ENCODE data around the gene DNAH2. TPM values are rescaled to one million over a fixed set of nuclear protein-coding genes. Genes with fewer than 3 reads are reported as not detected.
A peak's percentile ranks its signal among the peaks of the same experiment; 100 is the strongest.

DNAH2 gene
- polyA plus RNA-seq, 1 of the 3 experiments (the other 2 are of a cell fraction) = 0.13 TPM

- POLR2A ChIA-PET = no interaction called here
- Histone ChIP-seq H3K4me2 (peak within 1 kb of the TSS; percentile 91), H3K36me3 (replicated peaks in 1 of 2; ENCODE audit: control insufficient read depth in 1 of 2, insufficient read depth in 2 of 2, low read length in 1 of 2) (peaks cover 29 to 50% of the 10 kb centered on the region in 2 experiments), H3K27me3 (ENCODE audit: insufficient read depth) (no peaks in the 10 kb centered on the region), H2AFZ (ENCODE audit: low read depth) (no peak within 1 kb of the TSS), H3K79me2 (ENCODE audit: insufficient read depth) (peaks cover 17% of the 10 kb centered on the region; the same call in 1 of the 2 replicates), H3K9me3 (no peaks in the 10 kb centered on the region), H4K20me1 (ENCODE audit: insufficient read depth) (peaks cover 22% of the 10 kb centered on the region), H3K4me3 (ENCODE audit: low read depth in 2 of 2, low read length in 1 of 2) (peak within 1 kb of the TSS; percentile 72 to 77; a peak in 2 of 4 replicates), H3K4me1 (ENCODE audit: control insufficient read depth in 1 of 2, insufficient read depth in 2 of 2, low read depth in 1 of 2, low read length in 1 of 2) (peaks cover 23 to 46% of the 10 kb centered on the region in 2 experiments; a peak in 3 of 4 replicates), H3K9ac (peak within 1 kb of the TSS; percentile 79; the same call in 1 of the 2 replicates), H3F3A (replicated peaks; ENCODE audit: insufficient read depth) (peaks cover 31% of the 10 kb centered on the region), H3K27ac (ENCODE audit: low read depth in 2 of 2, low read length in 1 of 2) (peak within 1 kb of the TSS; percentile 93 to 100), H3K9me2 (no peaks in the 10 kb centered on the region)
- no peak for DNase-seq
- WGBS (ENCODE audit: low lambda C conversion rate) = 94% methylated on average over 48 of the region's 57 CpGs
- TF ChIP-seq RXRA (IDR thresholded peaks at IDR 0.05; ENCODE audit: borderline replicate concordance, low read depth) (no peak), MXI1 (IDR thresholded peaks at IDR 0.05; ENCODE audit: low read depth, low read length) (no peak), USF2 (IDR thresholded peaks at IDR 0.05; ENCODE audit: borderline replicate concordance, low read depth, low read length) (no peak), PBX3 (IDR thresholded peaks at IDR 0.05) (0 out of 2 replicates have a peak, but pooled peaks have one; percentile 9), RFX5 (IDR thresholded peaks at IDR 0.05; ENCODE audit: low read length) (no peak), YY1 (IDR thresholded peaks at IDR 0.05; ENCODE audit: low read depth) (no peak), TAF1 (IDR thresholded peaks at IDR 0.05; ENCODE audit: borderline replicate concordance, low read depth, low read length) (no peak)
- CTCF ChIA-PET = interaction anchor here (1.3 to 3.1 kb wide), 5 partner anchors 10 to 43 kb away, joined by 3 to 32 read pairs (median 3); partner anchors contain the start of gene KDM6B
Measured at GRCh38 chr17:7854851-7855659, 137.5 kb downstream of the DNAH2 start, which contains the start of gene TMEM88. TSS of gene TMEM88 (plus strand) at chr17:7855066. CDS start at chr17:7855075, 9 bp downstream.

GRCh38 chr17:7855660-7856010 lies 138.1 kb downstream of the DNAH2 start:
- peaks cover 17% of the 10 kb centered on the region; the same call in 1 of the 2 replicates for H3K79me2 ChIP-seq (ENCODE audit: insufficient read depth)
- no peaks in the 10 kb centered on the region for H3K9me3 ChIP-seq
- TF ChIP-seq CHD2 (IDR thresholded peaks at IDR 0.05; ENCODE audit: low read length, partially characterized antibody) (peak; percentile 7), NRF1 (IDR thresholded peaks at IDR 0.05; ENCODE audit: low read depth, low read length) (no peak)
- ChIA-PET CTCF (interaction anchor here (1.3 to 3.1 kb wide), 10 partner anchors 11 to 255 kb away, joined by 3 to 32 read pairs (median 6); partner anchors contain the start of gene KDM6B), POLR2A (no interaction called here)
- H3K9ac ChIP-seq = peak overlapping the region; percentile 79; the same call in 1 of the 2 replicates
- peaks cover 23 to 46% of the 10 kb centered on the region in 2 experiments; a peak in 3 of 4 replicates for H3K4me1 ChIP-seq (ENCODE audit: control insufficient read depth in 1 of 2, insufficient read depth in 2 of 2, low read depth in 1 of 2, low read length in 1 of 2)
- no peak overlapping the region for H2AFZ ChIP-seq (ENCODE audit: low read depth)
- peaks cover 25% of the 10 kb centered on the region for H3F3A ChIP-seq (replicated peaks; ENCODE audit: insufficient read depth)
- H3K27ac ChIP-seq (ENCODE audit: low read depth in 2 of 2, low read length in 1 of 2) = peak overlapping the region; percentile 93 to 100
- no peaks in the 10 kb centered on the region for H3K9me2 ChIP-seq
- H4K20me1 ChIP-seq (ENCODE audit: insufficient read depth) = peaks cover 16% of the 10 kb centered on the region
- H3K27me3 ChIP-seq (ENCODE audit: insufficient read depth) = no peaks in the 10 kb centered on the region
- DNase-seq = no peak
- H3K4me2 ChIP-seq = peak overlapping the region; percentile 91
- WGBS (ENCODE audit: low lambda C conversion rate) = 72% methylated on average over 15 of the region's 15 CpGs
- H3K36me3 ChIP-seq (replicated peaks in 1 of 2; ENCODE audit: control insufficient read depth in 1 of 2, insufficient read depth in 2 of 2, low read length in 1 of 2) = peaks cover 23 to 48% of the 10 kb centered on the region in 2 experiments
- H3K4me3 ChIP-seq (ENCODE audit: low read depth in 2 of 2, low read length in 1 of 2) = peak overlapping the region in 1 of 2 experiments; percentile 72; a peak in 1 of 4 replicates

Data from SK-N-SH (cell line).